GM21528 (cell line): ENCODE data around the gene FAM204A.

Experiments
- ATAC-seq: cut with Tn5 transposase; IDR thresholded peaks from one replicate; pipeline ENCODE4 v1.9.1; 2021; ENCODE audit warnings: mild to moderate bottlenecking, moderate library complexity; ENCODE audit not compliant: unreplicated experiment, low FRiP score

Gene FAM204A

GRCh38 chr10:118254654-118255053 is 87.5 kb downstream of the FAM204A start:
- ATAC-seq: no peak

GRCh38 chr10:118253397-118253796 is 88.7 kb downstream of the FAM204A start:
- no peak for ATAC-seq

GRCh38 chr10:118251791-118252190 is 90.3 kb downstream of the FAM204A start:
- ATAC-seq: no peak

GRCh38 chr10:118249714-118250113 is 92.4 kb downstream of the FAM204A start:
- no peak for ATAC-seq
